T-cell (primary cell): Measurements from ENCODE around the gene RALGAPA1. TPM values are rescaled to one million over a fixed set of nuclear protein-coding genes. Genes with fewer than 3 reads are reported as not detected.
"Not testable (repeated sequence)": the region's sequence is repeated elsewhere in the genome, so short reads cannot be mapped to it uniquely, and the experiment has no call there.

Experiments
- ATAC-seq, 4 experiments: fragments of 200-7000 bp in 3 of 4; fragments of 150-1000 bp in 1 of 4; cut with Tn5 transposase; replicated peaks in 1 of 4; 1 replicate in 3 of 4; 2 replicates in 1 of 4; pipeline ENCODE4 v1.10.0; 2021; ENCODE audit warnings: moderate library complexity in 3 of 4, mild to moderate bottlenecking in 2 of 4, moderate number of reproducible peaks in 1 of 4
- CTCF ChIA-PET, 2 donors: fragments of 300-600 bp; sonication (Branson Sonifier 250); formaldehyde crosslinking; loops; one replicate each; lab custom pipeline; 2022; ENCODE audit warnings: antibody characterized with exemption in 2 of 2; lab: Charles Lee
- POLR2A ChIA-PET, 2 donors: fragments of 300-600 bp; sonication (Branson Sonifier 250); formaldehyde crosslinking; loops; one replicate each; lab custom pipeline; 2022; ENCODE audit warnings: antibody characterized with exemption in 2 of 2; lab: Charles Lee
- DNase-seq, 35 experiments: peaks; one replicate each; pipeline versions ENCODE4 v3.0.0 to v3.0.0-alpha.2; 2013 to 2023
- H3K27ac ChIP-seq: one replicate; pipeline ENCODE4 v1.5.1; 2013; ENCODE audit warnings: low read length
- H3K27me3 ChIP-seq, 2 experiments: replicated peaks in 1 of 2; 1 replicate in 1 of 2; 2 replicates in 1 of 2; pipeline versions ENCODE4 v1.6.1 to v1.7.0; 2013; ENCODE audit warnings: low read length in 1 of 2, mixed read lengths in 1 of 2; ENCODE audit not compliant: control insufficient read depth in 2 of 2, insufficient read depth in 2 of 2; ENCODE audit errors: extremely low read depth in 1 of 2
- H3K36me3 ChIP-seq, 2 donors: 1 replicate in 1 of 2; 2 replicates in 1 of 2; pipeline versions ENCODE4 v1.6.1 to v1.7.0; 2013; ENCODE audit warnings: low read length in 1 of 2; ENCODE audit not compliant: control insufficient read depth in 2 of 2, insufficient read depth in 1 of 2; ENCODE audit errors: extremely low read depth in 1 of 2
- H3K4me1 ChIP-seq, 2 experiments: 1 replicate in 1 of 2; 2 replicates in 1 of 2; pipeline versions ENCODE4 v1.6.1 to v1.7.0; 2013; ENCODE audit warnings: low read length in 2 of 2, mixed read lengths in 1 of 2; ENCODE audit not compliant: insufficient read depth in 2 of 2, control insufficient read depth in 1 of 2; ENCODE audit errors: extremely low read depth in 1 of 2
- H3K4me3 ChIP-seq, 2 donors: 1 replicate in 1 of 2; 2 replicates in 1 of 2; pipeline versions ENCODE4 v1.5.1 to v1.7.0; 2013; ENCODE audit warnings: mild to moderate bottlenecking in 2 of 2, low read length in 1 of 2, moderate library complexity in 1 of 2; ENCODE audit not compliant: control insufficient read depth in 1 of 2; ENCODE audit errors: extremely low read depth in 1 of 2
- H3K9me3 ChIP-seq: 2 replicates; pipeline ENCODE4 v1.7.0; 2013
- H3K27ac Mint-ChIP-seq, 2 donors: one replicate each; pipeline ENCODE4 v1.8.0; 2020 to 2021; ENCODE audit warnings: mild to moderate bottlenecking in 2 of 2, mixed read lengths in 2 of 2
- H3K27me3 Mint-ChIP-seq, 2 donors: one replicate each; pipeline ENCODE4 v1.8.0; 2021 to 2022; ENCODE audit warnings: mixed read lengths in 2 of 2
- H3K36me3 Mint-ChIP-seq: one replicate; pipeline ENCODE4 v1.8.0; 2021; ENCODE audit warnings: mixed read lengths
- H3K4me1 Mint-ChIP-seq, 3 donors: one replicate each; pipeline ENCODE4 v1.8.0; 2020 to 2022; ENCODE audit warnings: mixed read lengths in 3 of 3, mild to moderate bottlenecking in 1 of 3
- H3K4me3 Mint-ChIP-seq, 3 donors: one replicate each; pipeline ENCODE4 v1.8.0; 2020 to 2022; ENCODE audit warnings: mild to moderate bottlenecking in 3 of 3, mixed read lengths in 3 of 3, moderate library complexity in 3 of 3
- H3K9me3 Mint-ChIP-seq, 3 donors: one replicate each; pipeline ENCODE4 v1.8.0; 2020 to 2022; ENCODE audit warnings: mixed read lengths in 3 of 3
- WGBS: methylation state at CpG from one replicate; pipeline ENCODE4 v1.1.5; 2013; ENCODE audit warnings: missing lambda C conversion rate; ENCODE audit not compliant: insufficient coverage; 5-methylcytosine and 5-hydroxymethylcytosine counted together
- total RNA-seq, 35 experiments: library from RNA in 6 of 35; stranded (reverse) in 6 of 35; fragments of 120-200 nt in 1 of 35; gene quantifications; one replicate each; pipeline versions ENCODE4 v1.2.1 to v1.2.4 and lab custom pipeline; 2013 to 2026

The RALGAPA1 gene
- total RNA-seq, 5 donors from 2014 or later (not counting 1 experiment from before 2014, with no cell fraction given) = 65.1 to 88.9 (median 82.9) TPM

DNA sequence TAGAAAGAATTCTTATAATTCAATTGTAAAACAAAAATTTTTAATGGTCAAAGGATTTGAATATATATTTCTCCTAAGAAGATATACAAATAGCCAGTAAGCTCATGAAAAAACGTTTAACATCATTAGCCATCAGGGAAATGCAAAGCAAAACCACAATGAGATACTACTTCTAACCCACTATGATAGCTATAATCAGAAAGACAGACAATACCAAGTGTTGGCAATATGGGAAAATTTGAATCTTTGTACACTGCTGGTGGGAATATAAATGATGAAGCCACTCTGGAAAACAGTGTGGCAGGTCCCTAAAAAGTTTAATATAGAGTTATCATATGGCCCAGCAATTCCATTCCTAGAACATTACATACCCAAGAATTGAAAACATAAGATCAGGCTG is 25.4 kb downstream of the RALGAPA1 start:
- no peak overlapping the region for H3K4me3 ChIP-seq
- no peak overlapping the region for H3K27ac ChIP-seq
- peaks cover 0 to 2% of the 10 kb centered on the region in 2 experiments for H3K4me1 ChIP-seq
- Mint-ChIP-seq H3K4me3 (no peak overlapping the region), H3K36me3 (peaks cover 31% of the 10 kb centered on the region), H3K27me3 (no peaks in the 10 kb centered on the region), H3K9me3 (peaks cover 0 to 18% (median 9%) of the 10 kb centered on the region in 3 donors), H3K27ac (no peak overlapping the region), H3K4me1 (peaks cover 25 to 34% (median 26%) of the 10 kb centered on the region in 3 donors)
- H3K36me3 ChIP-seq = no peaks in the 10 kb centered on the region
- peaks cover 3% of the 10 kb centered on the region for H3K9me3 ChIP-seq
- no CpG with 5 or more reads among the region's 1 CpG for WGBS
- ChIA-PET POLR2A (interaction anchor here in 1 of 2 donors (0.5 to 0.7 kb wide), 2 partner anchors 8 to 72 kb away, joined by 3 to 5 read pairs; no protein-coding TSS in a partner anchor), CTCF (interaction anchor here (0.8 to 1.6 kb wide), 3 partner anchors 33 to 73 kb away, joined by 5 read pairs; no protein-coding TSS in a partner anchor)
- DNase-seq (no peak), ATAC-seq (no peak)
- H3K27me3 ChIP-seq = no peaks in the 10 kb centered on the region

DNA sequence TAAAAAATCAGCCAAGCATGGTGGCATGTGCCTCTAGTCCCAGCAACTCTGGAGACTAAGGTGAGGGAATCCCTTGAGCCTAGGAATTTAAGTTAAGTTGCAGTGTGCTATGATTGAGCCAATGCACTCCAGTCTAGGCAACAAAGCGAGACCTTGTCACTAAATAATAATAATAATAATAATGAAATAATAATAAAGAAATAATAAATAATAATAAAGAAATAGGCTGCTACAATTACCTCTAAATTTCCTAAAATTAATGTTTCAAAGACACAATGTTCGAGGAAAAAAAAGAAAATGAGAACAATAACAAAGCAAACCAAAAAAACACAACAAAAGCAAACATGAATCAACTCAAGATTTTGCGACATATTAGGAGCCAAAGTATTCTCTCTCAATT is 29.7 kb downstream of the RALGAPA1 start:
- ATAC-seq = no peak
- Histone ChIP-seq H3K27ac (no peak overlapping the region), H3K4me3 (no peak overlapping the region), H3K27me3 (no peaks in the 10 kb centered on the region), H3K4me1 (no peaks in the 10 kb centered on the region), H3K9me3 (peaks cover 3% of the 10 kb centered on the region), H3K36me3 (no peaks in the 10 kb centered on the region)
- ChIA-PET POLR2A (no interaction called here), CTCF (no interaction called here)
- WGBS = 100% methylated on average over 1 of the region's 3 CpGs
- H3K36me3 Mint-ChIP-seq = peaks cover 23% of the 10 kb centered on the region
- no peak overlapping the region for H3K4me3 Mint-ChIP-seq
- DNase-seq = no peak
- no peak overlapping the region for H3K27ac Mint-ChIP-seq
- no peaks in the 10 kb centered on the region for H3K27me3 Mint-ChIP-seq
- H3K9me3 Mint-ChIP-seq = peaks cover 0 to 18% (median 9%) of the 10 kb centered on the region in 3 donors
- H3K4me1 Mint-ChIP-seq = peaks cover 9 to 17% (median 16%) of the 10 kb centered on the region in 3 donors

DNA sequence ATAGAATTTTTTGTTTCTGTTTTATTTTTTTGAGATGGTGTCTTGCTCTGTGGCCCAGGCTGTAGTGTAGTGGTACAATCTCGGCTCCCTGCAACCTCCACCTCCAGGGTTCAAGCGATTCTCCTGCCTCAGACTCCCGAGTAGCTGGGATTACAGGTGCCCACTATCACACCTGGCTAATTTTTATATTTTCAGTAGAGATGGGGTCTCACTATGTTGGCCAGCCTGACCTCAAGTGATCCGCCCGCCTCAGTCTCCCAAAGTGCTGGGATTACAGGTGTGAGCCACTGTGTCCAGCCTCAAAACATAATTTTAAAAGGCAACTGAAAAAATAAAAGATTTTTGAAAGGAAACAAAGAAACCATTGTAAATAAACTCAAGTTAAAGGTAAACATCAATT is 31.5 kb downstream of the RALGAPA1 start:
- WGBS = no CpG with 5 or more reads among the region's 5 CpGs
- POLR2A ChIA-PET = interaction anchor here in 1 of 2 donors (0.5 kb wide), 1 partner anchor 23 kb away, joined by 3 read pairs; no protein-coding TSS in a partner anchor
- not testable (repeated sequence) for DNase-seq, H3K27ac ChIP-seq, H3K36me3 ChIP-seq, ATAC-seq, H3K4me1 ChIP-seq, H3K27me3 ChIP-seq, H3K9me3 ChIP-seq, H3K4me3 Mint-ChIP-seq, H3K4me3 ChIP-seq, H3K27me3 Mint-ChIP-seq, H3K27ac Mint-ChIP-seq
- CTCF ChIA-PET = interaction anchor here in 1 of 2 donors (0.5 to 0.7 kb wide), 2 partner anchors 19 to 357 kb away, joined by 3 read pairs; no protein-coding TSS in a partner anchor
- Mint-ChIP-seq H3K9me3 (peaks cover 0 to 18% (median 9%) of the 10 kb centered on the region in 3 donors), H3K4me1 (peaks cover 6 to 13% (median 8%) of the 10 kb centered on the region in 3 donors), H3K36me3 (peaks cover 23% of the 10 kb centered on the region)

DNA sequence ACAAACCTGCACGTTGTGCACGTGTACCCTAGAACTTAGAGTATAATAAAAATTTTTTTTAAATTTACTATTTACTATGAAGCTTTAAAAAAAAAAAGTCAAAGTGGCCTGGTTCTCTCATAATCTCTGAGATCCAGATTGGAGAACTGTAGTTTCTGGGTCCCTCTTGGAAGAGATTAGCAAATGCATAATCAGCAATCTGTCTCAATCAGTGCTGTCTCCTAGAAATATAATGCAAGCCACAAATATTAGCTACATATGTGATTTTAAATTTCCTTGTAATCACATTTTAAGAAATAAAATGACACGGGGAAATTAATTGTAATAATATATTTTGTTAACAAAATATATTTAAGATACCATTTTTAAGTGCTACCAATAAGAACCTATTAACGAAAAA is 32.3 kb downstream of the RALGAPA1 start:
- H3K27ac Mint-ChIP-seq = no peak overlapping the region
- CTCF ChIA-PET = interaction anchor here (0.5 to 0.7 kb wide), 4 partner anchors 21 to 356 kb away, joined by 3 to 5 read pairs (median 3); no protein-coding TSS in a partner anchor
- no CpG with 5 or more reads among the region's 4 CpGs for WGBS

DNA sequence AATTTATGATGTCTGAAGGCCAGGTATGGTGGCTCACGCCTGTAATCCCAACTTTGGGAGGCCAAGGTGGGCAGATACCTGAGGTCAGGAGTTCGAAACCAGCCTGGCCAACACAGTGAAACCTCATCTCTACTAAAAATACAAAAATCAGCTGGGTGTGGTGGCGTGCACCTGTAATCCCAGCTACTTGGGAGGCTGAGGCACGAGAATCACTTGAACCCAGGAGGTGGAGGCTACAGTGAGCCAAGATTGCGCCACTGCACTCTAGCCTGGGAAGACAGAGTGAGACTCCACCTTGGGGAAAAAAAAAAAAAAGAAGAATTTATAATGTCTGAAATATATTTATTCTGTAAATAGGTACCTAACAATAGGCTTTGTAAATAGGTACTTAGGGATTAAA is 33.0 kb downstream of the RALGAPA1 start:
- H3K27me3 ChIP-seq, H3K4me3 ChIP-seq, ATAC-seq, DNase-seq, POLR2A ChIA-PET, H3K27ac ChIP-seq, H3K27ac Mint-ChIP-seq, H3K4me1 ChIP-seq, H3K9me3 ChIP-seq, H3K27me3 Mint-ChIP-seq, H3K4me3 Mint-ChIP-seq, H3K36me3 ChIP-seq: not testable (repeated sequence)
- WGBS = 85% methylated on average over 3 of the region's 5 CpGs
- CTCF ChIA-PET = interaction anchor here in 1 of 2 donors (0.7 kb wide), 2 partner anchors 42 to 305 kb away, joined by 3 to 5 read pairs; no protein-coding TSS in a partner anchor
- peaks cover 17% of the 10 kb centered on the region for H3K36me3 Mint-ChIP-seq
- H3K4me1 Mint-ChIP-seq = peaks cover 6 to 13% (median 8%) of the 10 kb centered on the region in 3 donors
- H3K9me3 Mint-ChIP-seq = peaks cover 0 to 12% (median 5%) of the 10 kb centered on the region in 3 donors

More for the DNA sequence above, 32.3 kb downstream of the RALGAPA1 start:
- no peak for ATAC-seq
- POLR2A ChIA-PET = no interaction called here
- DNase-seq = no peak
- H3K27me3 ChIP-seq = no peaks in the 10 kb centered on the region
- Mint-ChIP-seq H3K36me3 (peaks cover 23% of the 10 kb centered on the region), H3K4me3 (no peak overlapping the region), H3K9me3 (peaks cover 0 to 18% (median 9%) of the 10 kb centered on the region in 3 donors), H3K27me3 (no peaks in the 10 kb centered on the region), H3K4me1 (peaks cover 6 to 13% (median 8%) of the 10 kb centered on the region in 3 donors)
- no peaks in the 10 kb centered on the region for H3K4me1 ChIP-seq
- H3K27ac ChIP-seq = no peak overlapping the region
- H3K4me3 ChIP-seq = no peak overlapping the region
- H3K36me3 ChIP-seq = peaks cover 0 to 3% of the 10 kb centered on the region in 2 donors
- H3K9me3 ChIP-seq = peaks cover 3% of the 10 kb centered on the region

DNA sequence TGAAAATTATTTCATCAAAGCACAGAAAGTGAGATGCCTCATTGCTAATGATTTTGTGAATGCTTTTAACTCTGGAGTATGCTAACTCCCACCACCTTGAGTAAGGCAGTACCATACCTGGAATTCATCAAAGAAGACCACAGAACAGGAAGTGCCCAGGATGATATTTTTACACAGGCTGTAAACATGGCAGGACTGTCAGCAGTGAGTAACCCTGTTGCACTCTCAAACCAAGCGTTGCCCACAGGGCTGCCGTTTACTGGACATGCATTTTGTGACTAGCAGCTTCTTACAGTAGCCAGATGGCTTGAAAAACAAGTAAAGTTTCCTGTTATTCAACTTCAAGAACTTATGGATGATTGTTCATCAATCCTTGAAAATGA is 42.4 kb downstream of the RALGAPA1 start:
- peaks cover 19% of the 10 kb centered on the region for H3K36me3 Mint-ChIP-seq
- peak in 3 of 4 experiments; percentile 73 to 82 (median 73) for ATAC-seq
- H3K4me1 ChIP-seq = peaks cover 6 to 8% of the 10 kb centered on the region in 2 experiments
- H3K27ac Mint-ChIP-seq = peak overlapping the region in 1 of 2 donors; percentile 44
- peaks cover 25 to 28% (median 26%) of the 10 kb centered on the region in 3 donors for H3K4me1 Mint-ChIP-seq
- H3K9me3 ChIP-seq = no peaks in the 10 kb centered on the region
- DNase-seq = peak in 1 of 35 experiments; percentile 8
- H3K9me3 Mint-ChIP-seq = no peaks in the 10 kb centered on the region
- WGBS = no CpG with 5 or more reads among the region's 2 CpGs
- CTCF ChIA-PET = no interaction called here
- no peaks in the 10 kb centered on the region for H3K27me3 Mint-ChIP-seq
- H3K4me3 Mint-ChIP-seq = peak overlapping the region in 1 of 3 donors; percentile 28
- no peak overlapping the region for H3K27ac ChIP-seq
- H3K4me3 ChIP-seq = no peak overlapping the region
- no peaks in the 10 kb centered on the region for H3K27me3 ChIP-seq
- peaks cover 5 to 16% of the 10 kb centered on the region in 2 donors for H3K36me3 ChIP-seq
- POLR2A ChIA-PET = no interaction called here
